PC-9 (cell line): Measurements from ENCODE around the gene PPRC1.

ENCODE experiments used
- EZH2 ChIP-seq: fragments of 200-600 bp; sonication (generic); IDR thresholded peaks from 2 replicates; pipeline ENCODE4 v1.8.0; 2017; ENCODE audit warnings: antibody characterized with exemption, low read depth
- TF ChIP-seq, protein P1 (sequence below): fragments of 200-600 bp; sonication (generic); conservative IDR thresholded peaks from 2 replicates; pipeline ENCODE4 v1.6.1; 2017; ENCODE audit warnings: mixed run types, antibody characterized with exemption, mild to moderate bottlenecking, moderate library complexity

DNA sequence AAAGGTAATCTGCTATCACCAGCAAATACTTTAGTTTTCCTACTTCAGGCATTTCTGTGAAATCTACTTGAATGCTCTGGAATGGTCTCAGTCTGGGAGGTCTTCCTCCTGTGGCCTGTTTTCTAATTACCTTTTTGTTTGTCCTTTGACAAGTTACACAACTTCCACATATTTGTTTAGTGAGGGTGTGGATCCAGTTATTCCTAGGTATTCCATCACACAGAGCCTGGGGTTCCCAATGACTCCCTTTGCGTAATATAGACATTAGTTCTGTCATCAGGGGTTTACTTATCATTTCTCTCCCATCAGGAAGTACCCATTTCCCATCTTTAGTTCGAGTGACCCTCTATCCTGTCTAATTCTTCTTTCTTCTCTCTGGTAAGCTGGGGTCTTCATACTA lies 65.2 kb downstream of the PPRC1 start:
- no peak for TF ChIP-seq EZH2
- TF ChIP-seq, protein P1, sequence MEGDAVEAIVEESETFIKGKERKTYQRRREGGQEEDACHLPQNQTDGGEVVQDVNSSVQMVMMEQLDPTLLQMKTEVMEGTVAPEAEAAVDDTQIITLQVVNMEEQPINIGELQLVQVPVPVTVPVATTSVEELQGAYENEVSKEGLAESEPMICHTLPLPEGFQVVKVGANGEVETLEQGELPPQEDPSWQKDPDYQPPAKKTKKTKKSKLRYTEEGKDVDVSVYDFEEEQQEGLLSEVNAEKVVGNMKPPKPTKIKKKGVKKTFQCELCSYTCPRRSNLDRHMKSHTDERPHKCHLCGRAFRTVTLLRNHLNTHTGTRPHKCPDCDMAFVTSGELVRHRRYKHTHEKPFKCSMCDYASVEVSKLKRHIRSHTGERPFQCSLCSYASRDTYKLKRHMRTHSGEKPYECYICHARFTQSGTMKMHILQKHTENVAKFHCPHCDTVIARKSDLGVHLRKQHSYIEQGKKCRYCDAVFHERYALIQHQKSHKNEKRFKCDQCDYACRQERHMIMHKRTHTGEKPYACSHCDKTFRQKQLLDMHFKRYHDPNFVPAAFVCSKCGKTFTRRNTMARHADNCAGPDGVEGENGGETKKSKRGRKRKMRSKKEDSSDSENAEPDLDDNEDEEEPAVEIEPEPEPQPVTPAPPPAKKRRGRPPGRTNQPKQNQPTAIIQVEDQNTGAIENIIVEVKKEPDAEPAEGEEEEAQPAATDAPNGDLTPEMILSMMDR, result no peak
